ENCODE data around the gene LORICRIN. TPM values are rescaled to one million over a fixed set of nuclear protein-coding genes. Genes with fewer than 3 reads are reported as not detected.

Gene LORICRIN
- total and polyA plus RNA-seq, 2 of the 4 experiments (the other 2 are of a cell fraction): not detected

- H3K27ac ChIP-seq (ENCODE audit: insufficient read depth, low read length): no peak overlapping the region
- no peaks in the 10 kb centered on the region for H3K9me3 ChIP-seq (ENCODE audit: control insufficient read depth, insufficient read depth, low read length)
- CTCF ChIA-PET: no interaction called here
- no peak overlapping the region for H3K4ac ChIP-seq (ENCODE audit: low read depth, low read length)
- TF ChIP-seq SMC3 (IDR thresholded peaks at IDR 0.05; ENCODE audit: low read depth, low read length) (no peak), ELK1 (IDR thresholded peaks at IDR 0.05; ENCODE audit: borderline replicate concordance, low read depth, low read length) (no peak), RFX5 (IDR thresholded peaks at IDR 0.05; ENCODE audit: low read depth, low read length) (no peak), MXI1 (IDR thresholded peaks at IDR 0.05; ENCODE audit: borderline replicate concordance, low read depth, low read length) (no peak), CEBPB (IDR thresholded peaks at IDR 0.05; ENCODE audit: low read depth, low read length) (no peak), MAFK (IDR thresholded peaks at IDR 0.05; ENCODE audit: low read depth, low read length) (no peak), USF2 (IDR thresholded peaks at IDR 0.05; ENCODE audit: low read depth, low read length) (no peak), RCOR1 (IDR thresholded peaks at IDR 0.05; ENCODE audit: insufficient replicate concordance, low read length) (no peak), BHLHE40 (IDR thresholded peaks at IDR 0.05; ENCODE audit: low read depth, low read length) (no peak), FOS (IDR thresholded peaks at IDR 0.05; ENCODE audit: low read depth, low read length) (no peak), CHD1 (IDR thresholded peaks at IDR 0.05; ENCODE audit: low read depth, low read length) (no peak)
- TF ChIP-seq, protein P1, sequence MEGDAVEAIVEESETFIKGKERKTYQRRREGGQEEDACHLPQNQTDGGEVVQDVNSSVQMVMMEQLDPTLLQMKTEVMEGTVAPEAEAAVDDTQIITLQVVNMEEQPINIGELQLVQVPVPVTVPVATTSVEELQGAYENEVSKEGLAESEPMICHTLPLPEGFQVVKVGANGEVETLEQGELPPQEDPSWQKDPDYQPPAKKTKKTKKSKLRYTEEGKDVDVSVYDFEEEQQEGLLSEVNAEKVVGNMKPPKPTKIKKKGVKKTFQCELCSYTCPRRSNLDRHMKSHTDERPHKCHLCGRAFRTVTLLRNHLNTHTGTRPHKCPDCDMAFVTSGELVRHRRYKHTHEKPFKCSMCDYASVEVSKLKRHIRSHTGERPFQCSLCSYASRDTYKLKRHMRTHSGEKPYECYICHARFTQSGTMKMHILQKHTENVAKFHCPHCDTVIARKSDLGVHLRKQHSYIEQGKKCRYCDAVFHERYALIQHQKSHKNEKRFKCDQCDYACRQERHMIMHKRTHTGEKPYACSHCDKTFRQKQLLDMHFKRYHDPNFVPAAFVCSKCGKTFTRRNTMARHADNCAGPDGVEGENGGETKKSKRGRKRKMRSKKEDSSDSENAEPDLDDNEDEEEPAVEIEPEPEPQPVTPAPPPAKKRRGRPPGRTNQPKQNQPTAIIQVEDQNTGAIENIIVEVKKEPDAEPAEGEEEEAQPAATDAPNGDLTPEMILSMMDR (conservative IDR thresholded peaks at IDR 0.05; ENCODE audit: low read depth, low read length): no peak
- no peak for ATAC-seq (ENCODE audit: low read depth)
- no peak overlapping the region for H4K91ac ChIP-seq (ENCODE audit: insufficient read depth, low read depth, low read length)
- no CpG with 5 or more reads among the region's 2 CpGs for WGBS, 2 experiments (ENCODE audit: extremely low coverage in 2 of 2, insufficient read length in 1 of 2)
- no peak overlapping the region for H2BK120ac ChIP-seq (ENCODE audit: low read depth, low read length)
- no peak overlapping the region for H3K56ac ChIP-seq (ENCODE audit: extremely low read depth, insufficient read depth, low read length)
- in situ Hi-C loops (cut with MboI; ENCODE audit: low sequenced_read_pairs) (no loop called here), dilution Hi-C loops (cut with HindIII; ENCODE audit: low sequenced_read_pairs, unreplicated experiment) (no loop called here), intact Hi-C loops (cut with micrococcal nuclease) (no loop called here)
- no peak overlapping the region for H2AK5ac ChIP-seq (ENCODE audit: low read depth, low read length)
- H4K5ac ChIP-seq (ENCODE audit: low read depth, low read length): no peak overlapping the region
- no peak for DNase-seq
- H3K79me1 ChIP-seq (ENCODE audit: low read depth in 1 of 2, low read length in 2 of 2): no peaks in the 10 kb centered on the region
- H2BK20ac ChIP-seq (ENCODE audit: low read depth, low read length): no peak overlapping the region
- H4K20me1 ChIP-seq (ENCODE audit: insufficient read depth, low read length): no peaks in the 10 kb centered on the region
- no peak overlapping the region for H3K4me3 ChIP-seq (ENCODE audit: insufficient read depth, low read depth, low read length)
- H3K14ac ChIP-seq (replicated peaks; ENCODE audit: low read depth, low read length): no peak overlapping the region
- H3K4me2 ChIP-seq (ENCODE audit: low read depth, low read length): no peak overlapping the region
- BruUV-seq (replicated peaks): no TSS peak
- H2AFZ ChIP-seq (replicated peaks; ENCODE audit: low read length, poor library complexity): peak overlapping the region; percentile 5
- no peak overlapping the region for H2BK5ac ChIP-seq (ENCODE audit: low read depth, low read length, poor library complexity, severe bottlenecking)
- H3K9ac ChIP-seq (ENCODE audit: low read depth, low read length): no peak overlapping the region
- POLR2A ChIA-PET (ENCODE audit: unreplicated experiment): no interaction called here
- no peak overlapping the region for H2AK9ac ChIP-seq (replicated peaks; ENCODE audit: low read depth, low read length, poor library complexity)
- no peak overlapping the region for H3K18ac ChIP-seq (ENCODE audit: low read depth, low read length)
- no peak overlapping the region for H4K8ac ChIP-seq (ENCODE audit: low read depth in 2 of 2, low read length in 2 of 2)
- no peaks in the 10 kb centered on the region for H3K36me3 ChIP-seq (ENCODE audit: control insufficient read depth, insufficient read depth, low read length)
- no peaks in the 10 kb centered on the region for H3K27me3 ChIP-seq (ENCODE audit: control insufficient read depth, insufficient read depth, low read length)
- H2BK15ac ChIP-seq (ENCODE audit: low read depth, low read length): no peak overlapping the region
- H3K4me1 ChIP-seq (ENCODE audit: control insufficient read depth, insufficient read depth, low read length): no peaks in the 10 kb centered on the region
- H3K9me1 ChIP-seq (ENCODE audit: insufficient read depth, low read length): no peaks in the 10 kb centered on the region
- H3K23ac ChIP-seq (ENCODE audit: low read depth, low read length): no peak overlapping the region
These were observed 50.0 kb downstream of the LORICRIN start for GRCh38 chr1:153309441-153309840.

Measured in IMR-90 (cell line).